ENCODE measurements around the gene ELOF1.

ELOF1 gene

DNA sequence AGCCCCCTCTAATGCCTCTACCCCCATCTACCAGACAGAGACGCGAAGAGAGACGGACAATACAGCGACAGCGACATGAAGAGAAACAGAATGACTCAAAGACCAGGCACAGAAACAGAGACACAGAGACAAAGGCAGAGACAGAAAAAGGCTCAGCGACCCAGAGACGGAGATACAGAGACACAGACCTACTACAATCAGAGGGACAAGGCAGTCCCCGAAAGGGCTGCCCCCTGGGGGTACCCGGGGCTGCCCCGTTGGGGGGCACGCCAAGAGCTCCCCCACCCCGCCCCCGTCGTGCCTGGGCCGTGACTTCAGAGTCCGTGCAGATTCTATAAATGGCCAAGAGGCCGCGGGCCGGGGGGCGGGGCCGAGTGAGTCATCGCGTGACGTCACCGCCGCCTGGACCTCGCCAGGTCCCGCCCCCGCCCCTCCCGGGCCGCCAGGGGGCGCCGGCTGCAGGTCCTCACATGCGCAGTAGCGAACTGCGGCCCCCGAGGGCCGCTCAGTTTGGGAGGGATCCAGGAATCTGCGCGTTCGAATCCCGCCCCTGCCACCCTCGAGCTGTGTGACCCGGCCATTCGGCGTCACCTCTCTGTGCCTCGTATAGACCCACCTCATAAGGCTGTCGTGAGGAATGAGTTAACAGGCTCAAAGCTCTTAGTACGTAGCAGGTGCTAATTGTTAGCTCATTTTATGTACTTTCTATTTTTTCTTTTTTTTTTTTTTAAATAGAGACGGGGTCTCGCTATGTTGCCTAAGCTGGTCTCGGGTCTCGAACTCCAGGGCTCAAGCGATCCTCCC lies 23.0 kb downstream of the ELOF1 start:
- peak; percentile 81 for DNase-seq (ENCODE audit: low read depth)

DNA sequence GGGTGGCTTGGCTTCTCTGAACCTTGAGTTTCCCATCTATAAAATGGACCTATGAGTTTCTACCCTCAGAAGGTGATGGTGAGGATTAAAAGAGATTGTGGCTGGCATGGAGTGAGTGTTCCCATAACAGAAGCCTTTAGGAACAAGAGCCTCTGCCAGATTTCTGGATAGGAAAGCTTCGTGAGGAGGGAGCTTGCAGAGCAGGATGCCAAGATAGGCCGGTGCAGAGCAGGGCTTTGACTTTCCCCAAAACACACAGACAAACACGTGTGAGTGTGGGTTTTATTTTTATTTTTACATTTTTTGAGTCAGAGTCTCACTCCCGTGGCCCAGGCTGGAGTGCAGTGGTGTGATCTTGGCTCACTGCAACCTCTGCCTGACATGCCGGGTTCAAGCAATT lies 24.1 kb downstream of the ELOF1 start:
- no peak for DNase-seq (ENCODE audit: low read depth)

DNA sequence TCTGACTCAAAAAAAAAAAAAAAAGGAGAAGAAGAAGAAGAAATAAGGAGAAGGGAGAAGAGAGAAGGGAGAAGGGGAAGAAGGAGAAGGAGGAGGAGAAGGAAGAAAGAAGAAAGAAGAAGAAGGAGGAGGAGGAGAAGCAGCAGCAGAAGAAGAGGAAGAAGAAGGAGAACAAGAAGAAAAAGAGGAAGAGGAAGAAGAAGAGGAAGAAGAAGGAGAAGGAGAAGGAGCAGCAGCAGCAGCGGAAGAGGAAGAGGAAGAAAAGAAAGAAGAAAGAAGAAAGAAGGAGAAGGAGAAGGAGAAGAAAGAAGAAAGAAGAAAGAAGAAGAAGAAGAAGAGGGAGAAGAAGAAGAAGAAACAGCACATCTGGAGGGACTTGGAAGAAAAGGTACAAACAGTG lies 24.5 kb downstream of the ELOF1 start:
- no peak for DNase-seq (ENCODE audit: low read depth)

DNA sequence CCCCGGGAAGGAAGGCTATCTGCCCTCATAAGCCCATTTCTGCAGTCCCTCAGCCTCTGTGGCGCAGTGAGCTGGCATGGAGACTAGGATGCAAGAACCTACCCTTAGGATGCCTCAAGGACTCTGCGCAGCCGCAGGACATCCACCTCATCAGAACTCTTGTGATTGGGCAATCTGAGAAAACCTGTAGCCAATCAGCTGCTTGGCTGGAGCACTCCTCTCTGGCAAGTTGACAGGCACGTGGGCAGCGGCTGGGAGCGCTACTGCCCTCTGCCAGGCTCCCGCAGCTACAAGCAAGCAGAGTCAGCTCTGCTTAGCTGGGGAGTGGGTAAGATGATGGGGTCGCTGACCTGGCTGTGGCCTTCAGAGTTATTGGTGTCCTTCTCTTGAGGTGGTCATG lies 28.6 kb downstream of the ELOF1 start:
- DNase-seq (ENCODE audit: low read depth) = no peak

DNA sequence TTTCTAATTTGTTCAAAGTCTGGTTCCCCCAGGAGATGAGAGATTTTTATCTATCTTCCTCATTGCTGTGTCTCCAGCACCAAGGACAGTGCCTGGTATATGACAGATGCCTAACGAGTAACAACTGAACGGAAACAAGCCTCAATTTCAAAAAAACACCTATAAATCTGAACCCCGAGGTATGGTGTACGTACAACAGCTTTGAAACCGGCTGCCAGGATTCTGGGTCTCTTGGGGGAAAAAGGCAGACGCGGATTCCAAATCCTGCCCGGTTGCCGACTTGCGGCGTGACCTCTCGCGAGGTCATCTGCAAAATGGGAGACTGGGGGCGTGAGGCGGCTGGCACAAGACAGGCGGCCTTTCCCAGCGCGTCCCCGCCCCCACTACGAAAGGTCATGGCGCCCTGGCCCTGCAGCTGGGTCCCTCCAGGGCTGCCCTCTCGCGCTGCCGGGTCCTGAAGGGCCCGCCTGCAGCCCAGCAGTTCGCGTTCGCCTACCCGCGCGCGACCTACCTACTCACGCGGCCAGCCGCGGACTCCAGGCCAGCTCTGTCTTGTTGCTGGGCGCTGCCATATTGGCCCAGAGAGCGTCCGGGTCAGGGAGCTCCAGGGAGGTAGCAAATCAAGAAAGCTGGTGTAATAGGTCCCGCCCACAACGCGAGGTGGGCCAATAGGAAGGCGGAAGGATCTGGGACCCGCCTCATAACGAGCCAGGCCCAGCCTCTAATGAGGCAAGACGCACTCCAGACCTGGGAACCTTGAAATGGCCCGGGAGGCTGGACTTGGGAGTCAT lies 30.3 kb downstream of the ELOF1 start, which contains the start of gene ECSIT:
TSS of gene ECSIT (minus strand) at position 584 of the 791 bp plus-strand sequence. CDS start 9,964 bp downstream, outside the sequence.
- DNase-seq (ENCODE audit: low read depth) = peak; percentile 87

DNA sequence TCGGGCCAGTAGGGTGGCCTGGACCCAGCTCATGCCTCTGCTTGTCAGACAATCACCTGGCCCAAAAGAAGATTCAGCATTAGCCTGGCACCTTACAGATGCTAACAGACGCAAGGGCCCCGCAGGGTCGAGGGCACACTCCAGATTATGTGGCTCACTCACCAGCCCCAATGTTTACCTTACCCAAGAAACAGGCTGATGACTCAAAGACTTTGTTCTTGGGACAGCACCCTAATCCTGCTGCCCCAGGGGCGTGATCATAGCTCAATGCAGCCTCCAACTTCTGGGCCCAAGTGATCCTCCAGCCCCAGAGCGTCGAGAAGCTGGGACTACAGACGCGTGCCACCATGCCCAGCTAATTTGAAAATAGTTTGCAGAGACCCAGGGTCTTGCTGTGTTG lies 39.9 kb downstream of the ELOF1 start:
- DNase-seq (ENCODE audit: low read depth) = no peak

DNA sequence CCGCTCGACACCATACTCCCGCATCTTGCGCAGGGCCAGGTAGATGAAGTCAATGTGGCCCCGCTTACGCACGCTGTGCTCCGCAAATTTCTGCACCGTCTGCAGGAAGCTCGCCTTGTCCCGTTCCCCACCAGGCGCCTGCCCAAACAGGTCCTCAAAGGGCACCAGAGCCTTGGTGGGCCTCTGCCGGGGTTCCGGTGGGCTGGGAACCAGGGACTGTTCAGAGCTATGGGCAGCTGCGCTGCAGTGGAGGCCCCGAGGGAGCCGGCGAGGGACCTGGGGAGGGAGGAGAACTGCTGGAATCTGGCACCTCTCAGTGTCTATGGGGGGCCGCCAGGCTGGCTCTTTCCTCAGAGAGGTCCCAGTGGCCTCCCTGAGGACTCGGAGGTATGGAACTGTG lies 45.1 kb downstream of the ELOF1 start:
- no peak for DNase-seq (ENCODE audit: low read depth)

DNA sequence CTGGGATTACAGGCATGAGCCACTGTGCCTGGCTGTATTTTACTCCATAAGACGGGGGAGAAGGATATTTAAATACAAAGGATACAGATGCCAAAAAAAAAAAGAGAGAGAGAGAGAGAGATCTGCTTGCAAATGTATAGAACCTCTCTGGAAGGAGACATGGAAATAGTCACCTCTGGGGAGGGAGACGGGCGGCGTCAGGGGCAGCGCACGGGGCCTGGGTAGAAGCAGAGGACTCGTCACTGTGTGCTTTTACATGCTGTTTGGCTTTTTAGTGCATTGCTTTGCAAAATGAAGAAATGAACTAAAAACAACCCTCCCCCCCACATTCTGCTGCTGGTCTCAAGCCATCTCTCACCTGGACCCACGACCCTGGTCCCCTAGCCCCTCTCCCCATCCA lies 48.6 kb downstream of the ELOF1 start:
- no peak for DNase-seq (ENCODE audit: low read depth)

DNA sequence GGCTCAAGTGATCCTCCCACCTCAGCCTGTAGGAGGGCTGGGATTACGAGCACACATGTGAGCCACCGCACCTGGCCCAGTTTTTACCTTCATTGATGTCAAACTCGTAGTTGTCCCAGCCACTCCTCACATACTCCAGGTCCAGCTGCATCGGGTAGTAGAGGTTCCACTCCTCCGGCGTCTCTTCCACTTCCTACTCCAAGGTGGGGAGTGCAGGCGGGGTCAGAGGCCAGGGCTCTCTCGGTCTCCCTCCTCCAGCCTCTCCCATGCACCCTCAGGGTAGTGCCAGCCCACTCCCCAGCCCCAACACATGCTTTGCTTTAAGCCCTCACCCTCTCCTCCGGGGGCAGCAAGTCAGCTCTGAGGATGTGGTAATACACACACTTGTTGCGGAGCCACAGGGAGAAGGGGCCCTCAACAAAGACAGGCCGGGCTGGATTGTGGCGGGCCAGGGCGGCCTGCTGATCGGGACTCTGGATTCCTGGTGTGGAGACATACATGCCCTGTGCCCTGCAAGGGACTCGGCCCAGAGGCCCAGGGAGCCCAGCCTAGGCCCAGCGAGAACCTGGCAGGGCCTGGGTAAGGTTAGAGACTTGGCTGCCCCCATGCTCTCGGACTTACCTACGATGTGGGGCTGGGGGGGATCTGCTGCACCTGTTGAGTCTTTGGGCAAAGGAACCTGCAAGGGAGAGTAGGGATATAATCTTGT lies 51.5 kb downstream of the ELOF1 start:
- DNase-seq (ENCODE audit: low read depth) = no peak

DNA sequence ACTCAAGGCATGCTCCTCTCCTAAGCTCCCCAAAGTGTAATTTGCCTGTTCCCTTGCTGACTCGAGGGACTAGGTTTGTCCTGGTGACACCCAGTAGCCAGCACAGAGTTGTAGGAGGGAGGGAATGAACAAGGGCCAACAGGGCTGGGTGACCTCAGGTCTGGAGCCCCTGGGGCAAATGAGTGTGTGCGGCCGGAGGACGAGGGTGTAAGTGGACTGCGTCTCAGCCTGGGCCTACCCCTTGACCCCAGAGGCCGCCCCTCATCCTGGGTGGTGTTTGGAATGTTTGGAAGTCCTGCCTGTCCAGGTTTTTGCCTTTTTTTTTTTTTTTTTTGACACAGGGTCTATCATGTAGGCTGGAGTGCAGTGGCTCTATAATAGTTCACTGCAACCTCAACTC lies 52.1 kb downstream of the ELOF1 start:
- DNase-seq (ENCODE audit: low read depth) = no peak

DNA sequence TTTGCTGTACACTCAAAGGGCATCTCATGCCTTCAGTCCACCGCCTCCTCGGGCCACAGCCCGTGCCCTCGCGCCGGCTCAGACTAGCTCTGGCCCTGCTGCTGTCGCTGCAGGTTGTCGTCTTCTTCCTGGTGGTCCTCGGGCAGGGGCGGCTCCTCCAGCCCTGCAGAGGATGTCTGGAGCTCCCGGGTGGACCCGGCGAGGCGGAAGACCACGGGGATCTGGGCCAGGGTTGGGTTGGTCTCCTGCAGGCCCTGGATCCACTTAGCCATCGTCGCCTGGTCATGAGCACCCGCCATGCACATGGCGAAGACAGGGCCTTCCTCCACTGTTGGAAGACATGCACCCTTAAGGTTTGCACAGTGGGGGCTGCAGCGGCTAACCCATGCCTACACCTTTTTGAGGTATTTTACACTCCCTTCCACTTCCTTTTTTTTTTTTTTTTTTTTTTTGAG lies 52.9 kb downstream of the ELOF1 start:
- DNase-seq (ENCODE audit: low read depth) = no peak

DNA sequence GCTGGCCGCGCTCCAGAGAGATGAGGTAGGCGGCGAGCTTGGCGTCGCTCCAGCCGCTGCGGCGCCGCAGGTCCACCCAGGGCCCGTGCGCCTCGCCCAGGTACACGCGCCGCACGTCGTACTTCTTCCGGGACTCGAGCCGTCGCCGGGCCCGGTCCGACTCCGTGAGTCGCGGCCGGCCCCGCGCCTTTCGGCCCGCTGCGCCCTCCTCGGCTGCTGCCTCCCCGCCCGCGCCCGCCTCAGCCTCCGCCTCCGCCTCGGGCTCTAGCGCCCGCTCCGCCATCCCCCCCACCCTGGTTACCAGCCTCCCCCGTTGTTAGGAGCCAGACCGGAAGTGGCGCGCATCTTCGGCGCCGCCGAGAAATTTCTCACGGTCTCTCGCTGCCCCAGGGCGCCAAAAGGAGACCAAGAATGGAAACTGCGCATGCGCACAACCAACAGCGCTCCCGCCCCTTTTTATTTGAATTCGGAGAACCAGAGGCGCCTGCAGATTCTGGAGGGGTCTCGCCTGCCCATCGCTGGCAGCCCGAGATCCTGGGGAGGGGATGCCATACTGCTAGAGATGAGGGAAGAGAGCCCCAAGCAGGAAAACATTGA lies 53.4 kb downstream of the ELOF1 start, which contains the start of gene ZNF653:
TSS of gene ZNF653 (minus strand) at position 336 of the 597 bp plus-strand sequence. CDS start at position 283, 53 bp downstream.
- DNase-seq (ENCODE audit: low read depth) = peak; percentile 90

DNA sequence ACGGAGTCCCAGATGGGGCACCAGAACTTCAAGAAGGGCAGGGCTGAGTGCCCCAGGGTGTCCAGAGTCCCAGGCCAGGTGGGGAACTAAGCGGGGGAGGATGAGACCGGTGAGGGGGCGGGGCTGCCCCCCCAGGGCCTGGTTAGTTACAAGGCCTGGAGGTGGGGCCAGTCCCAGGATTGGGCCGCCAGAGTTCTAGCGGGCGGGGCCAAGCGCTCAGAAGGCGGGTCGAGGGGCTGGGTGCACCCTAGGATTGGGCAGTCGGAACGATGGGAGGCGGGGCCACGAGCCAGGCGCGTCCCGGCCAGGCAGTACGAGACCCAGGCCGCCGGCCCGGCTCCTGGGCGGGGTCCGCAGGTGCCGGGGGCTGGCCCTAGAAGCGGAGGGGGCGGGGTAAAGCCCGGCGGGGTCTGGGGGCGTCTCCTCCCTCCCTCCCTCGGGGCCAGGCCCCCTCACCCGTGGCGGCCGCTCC lies 54.0 kb downstream of the ELOF1 start:
- peak; percentile 93 for DNase-seq (ENCODE audit: low read depth)

DNA sequence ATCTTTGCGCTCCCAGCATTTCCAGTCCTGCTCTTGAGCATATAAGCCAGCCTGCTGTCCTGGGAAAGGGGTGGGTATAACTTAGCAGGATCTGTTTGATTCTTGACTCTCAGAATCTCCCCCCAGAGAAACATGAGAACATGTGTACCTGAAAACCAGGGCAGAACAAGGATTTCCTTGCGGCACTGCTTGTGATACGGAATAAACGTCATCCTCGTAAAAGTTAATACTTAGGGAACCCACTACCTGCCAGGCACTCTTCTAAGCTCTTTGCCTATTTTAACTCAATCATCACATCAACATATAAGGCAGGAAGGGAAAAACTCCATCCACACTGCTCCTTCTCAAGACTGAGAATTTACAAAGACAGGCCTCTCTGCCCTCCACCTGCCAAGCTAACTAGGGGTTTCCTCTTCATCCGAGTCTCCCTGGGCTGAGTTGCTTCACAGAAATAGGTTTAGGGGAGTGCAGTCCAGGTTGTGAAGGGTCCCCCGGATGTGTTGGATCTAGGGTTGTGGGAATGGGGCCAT lies 54.5 kb downstream of the ELOF1 start:
- no peak for DNase-seq (ENCODE audit: low read depth)
